Astrocyte (in vitro differentiated cells and primary cell): ENCODE results near the gene CSK. TPM values are rescaled to one million over a fixed set of nuclear protein-coding genes. Genes with fewer than 3 reads are reported as not detected.
A peak's percentile ranks its signal among the peaks of the same experiment; 100 is the strongest.

Experiments used
- DNase-seq: peaks from one replicate; pipeline ENCODE4 v3.0.0-alpha.2; 2010; ENCODE audit warnings: low read depth
- FAIRE-seq: peaks from 2 replicates; lab custom pipeline; 2011; peaks lifted over from hg19 to GRCh38; lab: Jason Lieb, UNC
- H2AFZ ChIP-seq: 2 replicates; pipeline ENCODE4 v1.6.0; 2012; ENCODE audit warnings: low read depth, low read length, inconsistent platforms
- H3K27ac ChIP-seq: 2 replicates; pipeline ENCODE4 v1.5.1; 2011; ENCODE audit warnings: low read depth, low read length, inconsistent platforms
- H3K27me3 ChIP-seq: 2 replicates; pipeline ENCODE4 v1.6.0; 2011; ENCODE audit warnings: low read length, inconsistent platforms; ENCODE audit not compliant: insufficient read depth
- H3K36me3 ChIP-seq: 2 replicates; pipeline ENCODE4 v1.5.1; 2011; ENCODE audit warnings: low read length, inconsistent platforms; ENCODE audit not compliant: insufficient read depth
- H3K4me1 ChIP-seq: 2 replicates; pipeline ENCODE4 v1.5.1; 2011; ENCODE audit warnings: low read length, inconsistent platforms; ENCODE audit not compliant: insufficient read depth
- H3K4me2 ChIP-seq: 2 replicates; pipeline ENCODE4 v1.6.0; 2012; ENCODE audit warnings: low read length, inconsistent platforms
- H3K4me3 ChIP-seq: 2 replicates; pipeline ENCODE4 v1.5.1; 2011; ENCODE audit warnings: low read depth, mild to moderate bottlenecking, low read length, inconsistent platforms; ENCODE audit not compliant: insufficient read depth
- H3K79me2 ChIP-seq: 2 replicates; pipeline ENCODE4 v1.6.0; 2012; ENCODE audit warnings: mild to moderate bottlenecking, low read length, inconsistent platforms; ENCODE audit not compliant: insufficient read depth
- H3K9ac ChIP-seq: 2 replicates; pipeline ENCODE4 v1.6.0; 2012; ENCODE audit warnings: mild to moderate bottlenecking, low read length, inconsistent platforms
- H3K9me3 ChIP-seq: 2 replicates; pipeline ENCODE4 v1.5.1; 2012; ENCODE audit warnings: low read depth, mild to moderate bottlenecking, low read length, inconsistent platforms; ENCODE audit not compliant: insufficient read depth
- H4K20me1 ChIP-seq: 2 replicates; pipeline ENCODE4 v1.6.0; 2012; ENCODE audit warnings: low read length, inconsistent platforms; ENCODE audit not compliant: insufficient read depth
- H3K27ac Mint-ChIP-seq: one replicate; pipeline ENCODE4 v1.8.0; 2021; ENCODE audit warnings: mild to moderate bottlenecking, mixed read lengths; ENCODE audit not compliant: unreplicated experiment
- H3K27me3 Mint-ChIP-seq: one replicate; pipeline ENCODE4 v1.8.0; 2021; ENCODE audit warnings: low read depth, mixed read lengths; ENCODE audit not compliant: unreplicated experiment
- H3K36me3 Mint-ChIP-seq: one replicate; pipeline ENCODE4 v1.8.0; 2021; ENCODE audit warnings: low read depth, mixed read lengths; ENCODE audit not compliant: unreplicated experiment
- H3K4me1 Mint-ChIP-seq: one replicate; pipeline ENCODE4 v1.8.0; 2021; ENCODE audit warnings: low read depth, mixed read lengths; ENCODE audit not compliant: unreplicated experiment
- H3K4me3 Mint-ChIP-seq: one replicate; pipeline ENCODE4 v1.8.0; 2021; ENCODE audit warnings: mild to moderate bottlenecking, moderate library complexity, mixed read lengths; ENCODE audit not compliant: unreplicated experiment
- H3K9me3 Mint-ChIP-seq: one replicate; pipeline ENCODE4 v1.8.0; 2021; ENCODE audit warnings: mild to moderate bottlenecking, mixed read lengths; ENCODE audit not compliant: unreplicated experiment
- EZH2 ChIP-seq: IDR thresholded peaks from 2 replicates; pipeline ENCODE4 v1.6.1; 2012; ENCODE audit warnings: mild to moderate bottlenecking, low read length, inconsistent platforms; ENCODE audit not compliant: insufficient read depth
- total RNA-seq: library from RNA; stranded (reverse); gene quantifications from 2 replicates; pipeline ENCODE4 v1.2.1, GENCODE V29; 2021
- TF ChIP-seq, protein P1 (sequence below): IDR thresholded peaks from 2 replicates; pipeline ENCODE4 v1.5.1; 2011; ENCODE audit warnings: low read depth, mild to moderate bottlenecking, inconsistent platforms, low read length, moderate library complexity; ENCODE audit not compliant: insufficient read depth

The CSK gene
- total RNA-seq, 1 donor from 2014 or later = 49.8 TPM

GRCh38 chr15:74780523-74781430, 1.1 kb upstream of the CSK start:
- H3K27me3 Mint-ChIP-seq = peaks cover 3% of the 10 kb centered on the region

DNA sequence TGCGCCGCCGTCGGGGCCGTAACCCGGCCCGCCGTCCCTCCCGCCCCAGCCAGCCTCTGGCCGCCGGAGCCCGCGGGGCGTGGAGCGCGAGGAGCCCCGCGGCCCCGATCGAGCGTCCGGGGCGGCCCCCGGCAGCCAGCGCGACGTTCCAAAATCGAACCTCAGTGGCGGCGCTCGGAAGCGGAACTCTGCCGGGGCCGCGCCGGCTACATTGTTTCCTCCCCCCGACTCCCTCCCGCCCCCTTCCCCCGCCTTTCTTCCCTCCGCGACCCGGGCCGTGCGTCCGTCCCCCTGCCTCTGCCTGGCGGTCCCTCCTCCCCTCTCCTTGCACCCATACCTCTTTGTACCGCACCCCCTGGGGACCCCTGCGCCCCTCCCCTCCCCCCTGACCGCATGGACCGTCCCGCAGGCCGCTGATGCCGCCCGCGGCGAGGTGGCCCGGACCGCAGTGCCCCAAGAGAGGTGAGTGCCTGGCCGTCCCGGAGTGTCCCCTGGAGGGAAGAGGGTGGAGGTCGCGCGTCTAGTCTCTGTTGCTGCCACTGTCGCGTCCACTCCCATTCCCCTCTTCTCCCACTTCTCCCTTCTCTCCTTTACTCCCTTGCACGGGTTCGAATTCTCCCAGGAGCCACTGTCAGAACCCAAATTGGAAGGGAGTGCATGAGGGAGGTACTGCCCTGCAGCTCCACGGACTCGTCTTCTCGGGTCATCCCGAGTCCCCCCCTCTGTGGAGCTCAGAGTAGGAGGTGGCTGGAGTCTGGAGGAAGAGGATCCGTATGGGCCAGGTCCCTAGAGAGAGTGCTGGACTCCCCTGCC, 585 bp downstream of the CSK start:
- Histone ChIP-seq H3K36me3 (no peaks in the 10 kb centered on the region), H3K79me2 (peaks cover 51% of the 10 kb centered on the region), H3K4me3 (peak overlapping the region; percentile 74), H3K9ac (peak overlapping the region; percentile 84), H3K4me2 (peak overlapping the region; percentile 100), H4K20me1 (peaks cover 50% of the 10 kb centered on the region), H3K4me1 (peaks cover 34% of the 10 kb centered on the region), H3K27ac (peak overlapping the region; percentile 37), H2AFZ (peak overlapping the region; percentile 19), H3K27me3 (no peaks in the 10 kb centered on the region), H3K9me3 (no peaks in the 10 kb centered on the region)
- Mint-ChIP-seq H3K4me3 (peak overlapping the region; percentile 90), H3K9me3 (no peaks in the 10 kb centered on the region), H3K4me1 (peaks cover 22% of the 10 kb centered on the region), H3K36me3 (no peaks in the 10 kb centered on the region), H3K27me3 (peaks cover 3% of the 10 kb centered on the region), H3K27ac (peak overlapping the region; percentile 53)
- FAIRE-seq (no peak), DNase-seq (no peak)
- no peak for TF ChIP-seq EZH2
- TF ChIP-seq, protein P1, sequence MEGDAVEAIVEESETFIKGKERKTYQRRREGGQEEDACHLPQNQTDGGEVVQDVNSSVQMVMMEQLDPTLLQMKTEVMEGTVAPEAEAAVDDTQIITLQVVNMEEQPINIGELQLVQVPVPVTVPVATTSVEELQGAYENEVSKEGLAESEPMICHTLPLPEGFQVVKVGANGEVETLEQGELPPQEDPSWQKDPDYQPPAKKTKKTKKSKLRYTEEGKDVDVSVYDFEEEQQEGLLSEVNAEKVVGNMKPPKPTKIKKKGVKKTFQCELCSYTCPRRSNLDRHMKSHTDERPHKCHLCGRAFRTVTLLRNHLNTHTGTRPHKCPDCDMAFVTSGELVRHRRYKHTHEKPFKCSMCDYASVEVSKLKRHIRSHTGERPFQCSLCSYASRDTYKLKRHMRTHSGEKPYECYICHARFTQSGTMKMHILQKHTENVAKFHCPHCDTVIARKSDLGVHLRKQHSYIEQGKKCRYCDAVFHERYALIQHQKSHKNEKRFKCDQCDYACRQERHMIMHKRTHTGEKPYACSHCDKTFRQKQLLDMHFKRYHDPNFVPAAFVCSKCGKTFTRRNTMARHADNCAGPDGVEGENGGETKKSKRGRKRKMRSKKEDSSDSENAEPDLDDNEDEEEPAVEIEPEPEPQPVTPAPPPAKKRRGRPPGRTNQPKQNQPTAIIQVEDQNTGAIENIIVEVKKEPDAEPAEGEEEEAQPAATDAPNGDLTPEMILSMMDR = no peak

More at GRCh38 chr15:74780523-74781430, 1.1 kb upstream of the CSK start:
- Mint-ChIP-seq H3K27ac (peak overlapping the region; percentile 81), H3K9me3 (no peaks in the 10 kb centered on the region), H3K4me3 (peak overlapping the region; percentile 86), H3K4me1 (peaks cover 27% of the 10 kb centered on the region), H3K36me3 (no peaks in the 10 kb centered on the region)
- no peaks in the 10 kb centered on the region for H3K36me3 ChIP-seq
- FAIRE-seq (no peak), DNase-seq (no peak)
- peaks cover 33% of the 10 kb centered on the region for H4K20me1 ChIP-seq
- H3K4me3 ChIP-seq = peak overlapping the region; percentile 65
- no peaks in the 10 kb centered on the region for H3K27me3 ChIP-seq
- H3K4me1 ChIP-seq = peaks cover 27% of the 10 kb centered on the region
- TF ChIP-seq EZH2 = no peak
- TF ChIP-seq, protein P1 = no peak
- H3K9ac ChIP-seq = peak overlapping the region; percentile 73
- H3K79me2 ChIP-seq = peaks cover 34% of the 10 kb centered on the region
- H3K4me2 ChIP-seq = peak overlapping the region; percentile 100
- no peak overlapping the region for H3K27ac ChIP-seq
- H2AFZ ChIP-seq = peak overlapping the region; percentile 92
- no peaks in the 10 kb centered on the region for H3K9me3 ChIP-seq
